Calu3 (cell line): ENCODE results near the gene PFKFB4. TPM values are rescaled to one million over a fixed set of nuclear protein-coding genes. Genes with fewer than 3 reads are reported as not detected.

Experiments used
- BruUV-seq: library from RNA; stranded (reverse); fragments of 400-500 nt; replicated peaks from 2 replicates; lab custom pipeline; 2021; lab: Mats Ljungman, UMichigan
- CTCF ChIA-PET: fragments of 300-600 bp; sonication (Branson Sonifier 250); formaldehyde crosslinking; loops from one replicate; lab custom pipeline; 2022; ENCODE audit warnings: antibody characterized with exemption; lab: Charles Lee
- DNase-seq: peaks from one replicate; pipeline ENCODE4 v3.0.0; 2022
- H3K27ac Mint-ChIP-seq: one replicate; pipeline ENCODE4 v1.8.0; 2022; ENCODE audit warnings: mixed read lengths; ENCODE audit not compliant: unreplicated experiment
- H3K27me3 Mint-ChIP-seq: one replicate; pipeline ENCODE4 v1.8.0; 2022; ENCODE audit warnings: mixed read lengths; ENCODE audit not compliant: unreplicated experiment
- H3K36me3 Mint-ChIP-seq: one replicate; pipeline ENCODE4 v1.8.0; 2022; ENCODE audit warnings: mild to moderate bottlenecking, moderate library complexity, mixed read lengths; ENCODE audit not compliant: insufficient read depth, unreplicated experiment
- H3K4me1 Mint-ChIP-seq: one replicate; pipeline ENCODE4 v1.8.0; 2022; ENCODE audit warnings: mild to moderate bottlenecking, low read depth, mixed read lengths; ENCODE audit not compliant: unreplicated experiment
- H3K4me3 Mint-ChIP-seq: one replicate; pipeline ENCODE4 v1.8.0; 2022; ENCODE audit warnings: mild to moderate bottlenecking, low read depth, moderate library complexity, mixed read lengths; ENCODE audit not compliant: unreplicated experiment
- H3K9me3 Mint-ChIP-seq: one replicate; pipeline ENCODE4 v1.8.0; 2022; ENCODE audit warnings: low read depth, mixed read lengths; ENCODE audit not compliant: unreplicated experiment
- CTCF ChIP-seq: fragments of 200-600 bp; IDR thresholded peaks from one replicate; pipeline ENCODE4 v1.8.0; 2022; ENCODE audit warnings: antibody characterized with exemption; ENCODE audit not compliant: unreplicated experiment
- intact Hi-C: fragments of 100-400 bp; cut with micrococcal nuclease; formaldehyde crosslinking; loops from one replicate; pipeline ENCODE4 v1.10.0; 2022; ENCODE audit not compliant: unreplicated experiment
- total RNA-seq: library from RNA; stranded (reverse); gene quantifications from 2 replicates; pipeline ENCODE4 v1.2.3, GENCODE V29; 2022

PFKFB4 gene
- total RNA-seq, 1 experiment from 2014 or later, result 5.1 TPM

DNA sequence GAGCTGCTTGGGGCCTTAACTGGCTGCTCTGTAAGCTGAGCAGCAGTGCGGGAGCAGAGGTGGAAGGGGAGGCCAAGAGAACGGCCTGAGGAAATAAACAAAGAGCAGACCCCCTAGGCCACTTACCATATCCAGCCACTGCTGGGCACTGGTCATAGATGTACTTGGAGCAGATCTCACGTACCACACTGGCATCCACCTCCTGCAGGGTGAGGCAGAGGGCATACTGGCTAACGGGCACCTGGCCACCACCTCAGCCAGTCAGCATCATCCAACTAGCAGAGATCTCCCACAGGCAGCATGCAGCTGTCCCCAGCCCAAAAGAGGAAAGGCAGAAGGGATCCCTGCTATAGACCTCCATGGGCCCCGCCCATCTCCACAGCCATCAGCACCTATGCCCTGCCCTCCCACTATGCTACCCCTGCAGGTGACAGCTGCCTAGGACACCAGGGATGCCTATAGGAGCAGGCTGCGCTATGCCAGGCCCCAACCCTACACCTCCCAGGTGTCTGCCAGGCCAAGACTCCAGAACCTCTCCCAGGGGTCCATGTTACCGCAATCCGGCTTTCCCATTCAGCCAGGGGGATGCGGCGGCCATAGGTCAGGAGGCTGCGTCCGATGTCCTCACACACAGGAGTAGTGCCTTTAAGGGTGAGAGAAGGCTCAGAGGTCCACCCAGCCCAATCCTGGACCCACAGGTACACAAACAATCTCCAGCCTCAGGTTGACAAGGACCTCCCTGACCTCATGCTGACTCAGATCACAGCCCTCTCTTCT lies 43.1 kb upstream of the PFKFB4 start:
- Mint-ChIP-seq H3K27me3 (no peaks in the 10 kb centered on the region), H3K4me3 (no peak overlapping the region), H3K27ac (no peak overlapping the region), H3K9me3 (no peaks in the 10 kb centered on the region), H3K36me3 (peaks cover 49% of the 10 kb centered on the region), H3K4me1 (peaks cover 13% of the 10 kb centered on the region)
- TF ChIP-seq CTCF, result no peak
- intact Hi-C loops, result loop anchor here (5.0 kb wide), 1 partner anchor 37 kb away; the partner anchor contains the start of gene UCN2
- DNase-seq, result no peak
- CTCF ChIA-PET, result no interaction called here
- no TSS peak for BruUV-seq

DNA sequence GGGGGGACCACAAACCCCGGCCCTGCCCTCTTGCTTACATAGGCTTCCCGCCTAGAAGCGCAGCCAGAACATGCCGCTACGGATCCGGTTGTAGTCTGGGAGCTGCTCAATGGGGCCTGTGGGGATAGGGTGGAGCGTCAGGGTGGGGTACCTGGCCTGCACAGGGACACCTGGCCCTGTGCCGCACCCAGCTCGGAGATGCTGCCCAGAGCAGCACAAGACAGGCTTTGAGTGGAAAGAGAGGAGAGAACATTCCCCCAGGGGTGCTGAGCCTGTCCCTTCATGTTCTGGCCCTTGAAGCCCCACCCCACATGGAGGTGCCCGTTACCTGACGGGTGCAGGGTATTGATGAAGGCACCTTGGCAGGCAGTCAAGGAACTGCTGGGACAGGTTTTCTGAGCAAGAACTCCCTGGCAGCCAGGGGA lies 42.5 kb upstream of the PFKFB4 start:
- H3K36me3 Mint-ChIP-seq, result peaks cover 47% of the 10 kb centered on the region
- H3K9me3 Mint-ChIP-seq, result no peaks in the 10 kb centered on the region
- TF ChIP-seq CTCF, result no peak
- no TSS peak for BruUV-seq
- H3K4me3 Mint-ChIP-seq, result no peak overlapping the region
- CTCF ChIA-PET, result interaction anchor here (0.6 kb wide), 1 partner anchor 262 kb away, joined by 3 read pairs; no protein-coding TSS in a partner anchor
- intact Hi-C loops, result loop anchor here (5.0 kb wide), 1 partner anchor 37 kb away; the partner anchor contains the start of gene UCN2
- H3K4me1 Mint-ChIP-seq, result peaks cover 13% of the 10 kb centered on the region
- H3K27ac Mint-ChIP-seq, result no peak overlapping the region
- no peaks in the 10 kb centered on the region for H3K27me3 Mint-ChIP-seq
- no peak for DNase-seq

DNA sequence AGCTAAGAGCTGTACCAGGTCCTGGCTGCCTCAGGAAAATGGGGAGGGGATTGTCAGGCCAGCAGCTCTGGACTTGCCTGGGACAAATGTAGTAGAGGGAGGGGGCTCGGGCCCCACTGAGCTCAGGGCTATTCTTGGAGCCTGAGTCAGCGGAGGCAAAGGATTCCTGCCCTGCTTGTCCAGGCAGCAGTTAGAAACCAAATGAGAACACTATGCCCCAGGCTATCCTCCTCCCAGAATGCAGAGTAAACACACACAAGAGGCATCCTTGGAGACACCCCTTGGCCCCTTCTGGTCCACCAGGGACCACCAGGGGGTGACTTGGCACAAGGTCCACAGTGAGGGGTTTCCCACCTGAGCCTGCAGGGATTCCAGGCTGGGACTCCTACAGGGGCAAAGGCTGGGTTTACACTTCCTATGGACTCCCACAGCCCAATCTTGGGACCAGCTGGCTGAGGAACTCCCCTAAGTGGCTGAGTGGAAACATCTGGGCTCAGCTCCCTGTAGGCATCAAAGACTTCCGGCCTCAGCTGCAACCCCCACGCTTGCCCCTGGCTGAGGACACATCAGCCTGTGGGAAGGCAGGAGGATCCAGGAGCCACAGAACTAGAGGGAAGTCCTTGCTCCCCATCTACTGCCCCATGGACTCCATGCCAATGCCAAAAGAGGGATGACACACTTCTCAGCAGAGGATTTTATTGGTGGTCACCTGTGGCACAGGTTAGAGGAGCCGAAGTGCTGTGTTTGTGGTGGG lies 41.9 kb upstream of the PFKFB4 start:
- H3K4me3 Mint-ChIP-seq, result no peak overlapping the region
- H3K27ac Mint-ChIP-seq, result no peak overlapping the region
- no peak for DNase-seq

More for the DNA sequence above, 41.9 kb upstream of the PFKFB4 start:
- BruUV-seq, result no TSS peak
- CTCF ChIA-PET, result interaction anchor here (0.6 kb wide), 1 partner anchor 262 kb away, joined by 3 read pairs; no protein-coding TSS in a partner anchor
- no peaks in the 10 kb centered on the region for H3K27me3 Mint-ChIP-seq
- peaks cover 46% of the 10 kb centered on the region for H3K36me3 Mint-ChIP-seq
- TF ChIP-seq CTCF, result no peak
- H3K9me3 Mint-ChIP-seq, result no peaks in the 10 kb centered on the region
- intact Hi-C loops, result loop anchor here (5.0 kb wide), 1 partner anchor 36 kb away; the partner anchor contains the start of gene UCN2
- H3K4me1 Mint-ChIP-seq, result peaks cover 13% of the 10 kb centered on the region
